WTC11 (cell line): ENCODE measurements around the gene ITGA11. TPM values are rescaled to one million over a fixed set of nuclear protein-coding genes. Genes with fewer than 3 reads are reported as not detected.
A peak's percentile ranks its signal among the peaks of the same experiment; 100 is the strongest.

Experiments used
- ATAC-seq: fragments of 200-7000 bp; cut with Tn5 transposase; 2 replicates; pipeline ENCODE4 v1.10.0; 2021; ENCODE audit warnings: mild to moderate bottlenecking, moderate library complexity
- CTCF ChIA-PET: fragments of 300-600 bp; sonication (Branson Sonifier 250); formaldehyde crosslinking; loops from one replicate; lab custom pipeline; 2021; ENCODE audit warnings: antibody characterized with exemption; lab: Charles Lee
- POLR2A ChIA-PET: fragments of 350-600 bp; sonication (Branson Sonifier 250); formaldehyde crosslinking; loops from one replicate; lab custom pipeline; 2021; ENCODE audit warnings: antibody characterized with exemption; lab: Charles Lee
- DNase-seq: peaks from one replicate; pipeline ENCODE4 v3.0.0; 2021; ENCODE audit warnings: low spot score
- H3K27ac Mint-ChIP-seq: 2 replicates; pipeline ENCODE4 v1.8.0; 2021; ENCODE audit warnings: mixed read lengths
- H3K27me3 Mint-ChIP-seq: 2 replicates; pipeline ENCODE4 v1.8.0; 2021; ENCODE audit warnings: low read depth, mild to moderate bottlenecking, moderate library complexity, mixed read lengths
- H3K36me3 Mint-ChIP-seq: 2 replicates; pipeline ENCODE4 v1.8.0; 2021; ENCODE audit warnings: mixed read lengths
- H3K4me1 Mint-ChIP-seq: 2 replicates; pipeline ENCODE4 v1.8.0; 2022; ENCODE audit warnings: mixed read lengths
- H3K4me3 Mint-ChIP-seq: 2 replicates; pipeline ENCODE4 v1.8.0; 2021; ENCODE audit warnings: mild to moderate bottlenecking, moderate library complexity, mixed read lengths
- H3K9me3 Mint-ChIP-seq: 2 replicates; pipeline ENCODE4 v1.8.0; 2021; ENCODE audit warnings: mixed read lengths
- AR ChIP-seq: fragments of 250-450 bp; sonication (Bioruptor Pico); IDR thresholded peaks from 2 replicates; pipeline ENCODE4 v1.9.0; 2021; ENCODE audit warnings: mild to moderate bottlenecking
- ATF2 ChIP-seq: sonication (generic); formaldehyde crosslinking; IDR thresholded peaks from 2 replicates; pipeline ENCODE4 v1.8.1; 2022; ENCODE audit warnings: low read depth, missing genetic modification reagents, borderline replicate concordance
- E2F1 ChIP-seq: sonication (generic); formaldehyde crosslinking; IDR thresholded peaks from 2 replicates; pipeline ENCODE4 v1.8.0; 2022; ENCODE audit warnings: mild to moderate bottlenecking, missing genetic modification reagents
- FOXK1 ChIP-seq: sonication (generic); formaldehyde crosslinking; IDR thresholded peaks from 2 replicates; pipeline ENCODE4 v1.8.0; 2022; ENCODE audit warnings: mild to moderate bottlenecking, moderate library complexity, missing genetic modification reagents
- IRF2 ChIP-seq: sonication (generic); formaldehyde crosslinking; IDR thresholded peaks from 2 replicates; pipeline ENCODE4 v1.8.0; 2022; ENCODE audit warnings: low read depth, missing genetic modification reagents, borderline replicate concordance
- MXD4 ChIP-seq: fragments of 250-450 bp; sonication (Bioruptor Pico); IDR thresholded peaks from 2 replicates; pipeline ENCODE4 v1.8.0; 2021; ENCODE audit warnings: mild to moderate bottlenecking, moderate library complexity, borderline replicate concordance
- NR2C2 ChIP-seq: sonication (generic); formaldehyde crosslinking; IDR thresholded peaks from 2 replicates; pipeline ENCODE4 v1.8.0; 2022; ENCODE audit warnings: mild to moderate bottlenecking, missing genetic modification reagents
- PRDM15 ChIP-seq: sonication (generic); formaldehyde crosslinking; IDR thresholded peaks from 2 replicates; pipeline ENCODE4 v1.8.0; 2022; ENCODE audit warnings: missing genetic modification reagents
- PREB ChIP-seq: sonication (generic); formaldehyde crosslinking; IDR thresholded peaks from 2 replicates; pipeline ENCODE4 v1.8.1; 2022; ENCODE audit warnings: mild to moderate bottlenecking, missing genetic modification reagents, moderate library complexity, borderline replicate concordance
- SP1 ChIP-seq: sonication (generic); formaldehyde crosslinking; conservative IDR thresholded peaks from 2 replicates; pipeline ENCODE4 v1.8.1; 2022; ENCODE audit warnings: missing genetic modification reagents
- USF2 ChIP-seq: sonication (generic); formaldehyde crosslinking; IDR thresholded peaks from 2 replicates; pipeline ENCODE4 v1.8.1; 2023; ENCODE audit warnings: mild to moderate bottlenecking, missing genetic modification reagents, moderate library complexity
- ZNF281 ChIP-seq: sonication (generic); formaldehyde crosslinking; IDR thresholded peaks from 2 replicates; pipeline ENCODE4 v1.8.0; 2023; ENCODE audit warnings: mild to moderate bottlenecking, missing genetic modification reagents
- ZNF416 ChIP-seq: fragments of 250-450 bp; sonication (Bioruptor Pico); IDR thresholded peaks from 2 replicates; pipeline ENCODE4 v1.9.0; 2021; ENCODE audit warnings: mild to moderate bottlenecking, inconsistent platforms
- ZNF512 ChIP-seq: sonication (generic); formaldehyde crosslinking; IDR thresholded peaks from 2 replicates; pipeline ENCODE4 v1.8.1; 2022; ENCODE audit warnings: missing genetic modification reagents, borderline replicate concordance
- total RNA-seq: library from RNA; stranded (reverse); gene quantifications from 3 replicates; pipeline ENCODE4 v1.2.3, GENCODE V29; 2021

The ITGA11 gene
- total RNA-seq, 1 experiment from 2014 or later, result 0.15 TPM

GRCh38 chr15:68261980-68262379 lies 170.0 kb downstream of the ITGA11 start:
- no peaks in the 10 kb centered on the region for H3K27me3 Mint-ChIP-seq
- POLR2A ChIA-PET, result no interaction called here
- no peak overlapping the region for H3K4me3 Mint-ChIP-seq
- H3K36me3 Mint-ChIP-seq, result no peaks in the 10 kb centered on the region
- H3K9me3 Mint-ChIP-seq, result peaks cover 5% of the 10 kb centered on the region; the same call in 1 of the 2 replicates
- CTCF ChIA-PET, result interaction anchor here (0.7 to 1.8 kb wide), 5 partner anchors 9 to 411 kb away, joined by 3 to 5 read pairs (median 4); partner anchors contain the start of gene FEM1B
- no peak for TF ChIP-seq MXD4 (CRISPR knock-in tag)
- no peak for TF ChIP-seq IRF2
- TF ChIP-seq FOXK1 (CRISPR knock-in tag), result no peak
- TF ChIP-seq NR2C2 (CRISPR knock-in tag), result no peak
- 0 out of 2 replicates have a peak overlapping the region, but pooled peaks have one; percentile 42 for H3K27ac Mint-ChIP-seq
- ATAC-seq (no peak), DNase-seq (no peak)
- peaks cover 34% of the 10 kb centered on the region for H3K4me1 Mint-ChIP-seq

GRCh38 chr15:68261241-68261640 lies 170.7 kb downstream of the ITGA11 start:
- Mint-ChIP-seq H3K27me3 (no peaks in the 10 kb centered on the region), H3K9me3 (peaks cover 5% of the 10 kb centered on the region; the same call in 1 of the 2 replicates), H3K4me3 (no peak overlapping the region), H3K27ac (no peak overlapping the region), H3K36me3 (no peaks in the 10 kb centered on the region), H3K4me1 (peaks cover 37% of the 10 kb centered on the region)
- TF ChIP-seq AR (CRISPR knock-in tag), result no peak
- CTCF ChIA-PET, result interaction anchor here (1.8 kb wide), 1 partner anchor 8 kb away, joined by 5 read pairs; no protein-coding TSS in a partner anchor
- ATAC-seq (no peak), DNase-seq (no peak)
- POLR2A ChIA-PET, result no interaction called here

GRCh38 chr15:68259883-68260282 lies 172.1 kb downstream of the ITGA11 start:
- H3K9me3 Mint-ChIP-seq, result peaks cover 5% of the 10 kb centered on the region; the same call in 1 of the 2 replicates
- ChIA-PET POLR2A (interaction anchor here (0.7 kb wide), 1 partner anchor 16 kb away, joined by 6 read pairs; no protein-coding TSS in a partner anchor), CTCF (interaction anchor here (0.6 to 0.9 kb wide), 4 partner anchors 11 to 445 kb away, joined by 3 to 4 read pairs (median 4); no protein-coding TSS in a partner anchor)
- no peaks in the 10 kb centered on the region; the same call in 1 of the 2 replicates for H3K27me3 Mint-ChIP-seq
- no peak overlapping the region for H3K27ac Mint-ChIP-seq
- no peaks in the 10 kb centered on the region for H3K36me3 Mint-ChIP-seq
- H3K4me1 Mint-ChIP-seq, result peaks cover 27% of the 10 kb centered on the region
- ATAC-seq (no peak), DNase-seq (no peak)
- no peak overlapping the region for H3K4me3 Mint-ChIP-seq
- TF ChIP-seq ZNF416 (CRISPR knock-in tag) (no peak), ZNF281 (no peak), ATF2 (no peak), E2F1 (CRISPR knock-in tag) (no peak), ZNF512 (CRISPR knock-in tag) (no peak), PRDM15 (CRISPR knock-in tag) (no peak), SP1 (CRISPR knock-in tag) (no peak), USF2 (CRISPR knock-in tag) (no peak), PREB (CRISPR knock-in tag) (no peak)
